ENCODE measurements around the gene RAB22A. TPM values are rescaled to one million over a fixed set of nuclear protein-coding genes. Genes with fewer than 3 reads are reported as not detected.

The RAB22A gene
- total RNA-seq, 1 donor from 2014 or later, result 17.8 TPM

DNA sequence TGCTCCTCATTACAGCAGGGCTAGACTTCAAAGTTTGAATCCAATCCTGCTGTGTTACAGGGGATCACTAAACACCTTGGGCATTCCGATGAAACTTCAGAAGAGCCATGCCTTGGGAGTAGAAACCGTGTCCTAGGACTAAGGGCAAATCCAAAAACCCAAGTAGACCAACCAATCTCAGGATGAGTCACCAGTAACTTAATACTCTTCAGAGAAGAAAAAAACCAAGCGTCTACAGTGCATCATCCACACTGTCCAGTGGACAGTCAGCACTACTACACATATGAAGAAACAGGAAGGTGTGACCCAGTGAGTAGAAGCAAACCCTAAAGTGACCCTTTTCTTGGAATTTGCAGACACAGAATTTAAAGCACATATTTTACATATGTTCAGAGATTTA is 40.1 kb downstream of the RAB22A start:
- no peaks in the 10 kb centered on the region for H3K9me3 ChIP-seq
- no peaks in the 10 kb centered on the region for H3K4me1 ChIP-seq
- no peak for DNase-seq (ENCODE audit: low spot score in 2 of 2)
- no peak overlapping the region for H3K4me3 ChIP-seq
- H3K27ac ChIP-seq, result no peak overlapping the region
- intact Hi-C loops (cut with DNase I), result no loop called here
- no peaks in the 10 kb centered on the region for H3K27me3 ChIP-seq
- peaks cover 24 to 35% of the 10 kb centered on the region in 2 donors for H3K36me3 ChIP-seq
- TF ChIP-seq, protein P1, sequence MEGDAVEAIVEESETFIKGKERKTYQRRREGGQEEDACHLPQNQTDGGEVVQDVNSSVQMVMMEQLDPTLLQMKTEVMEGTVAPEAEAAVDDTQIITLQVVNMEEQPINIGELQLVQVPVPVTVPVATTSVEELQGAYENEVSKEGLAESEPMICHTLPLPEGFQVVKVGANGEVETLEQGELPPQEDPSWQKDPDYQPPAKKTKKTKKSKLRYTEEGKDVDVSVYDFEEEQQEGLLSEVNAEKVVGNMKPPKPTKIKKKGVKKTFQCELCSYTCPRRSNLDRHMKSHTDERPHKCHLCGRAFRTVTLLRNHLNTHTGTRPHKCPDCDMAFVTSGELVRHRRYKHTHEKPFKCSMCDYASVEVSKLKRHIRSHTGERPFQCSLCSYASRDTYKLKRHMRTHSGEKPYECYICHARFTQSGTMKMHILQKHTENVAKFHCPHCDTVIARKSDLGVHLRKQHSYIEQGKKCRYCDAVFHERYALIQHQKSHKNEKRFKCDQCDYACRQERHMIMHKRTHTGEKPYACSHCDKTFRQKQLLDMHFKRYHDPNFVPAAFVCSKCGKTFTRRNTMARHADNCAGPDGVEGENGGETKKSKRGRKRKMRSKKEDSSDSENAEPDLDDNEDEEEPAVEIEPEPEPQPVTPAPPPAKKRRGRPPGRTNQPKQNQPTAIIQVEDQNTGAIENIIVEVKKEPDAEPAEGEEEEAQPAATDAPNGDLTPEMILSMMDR (IDR thresholded peaks at IDR 0.05), result no peak

DNA sequence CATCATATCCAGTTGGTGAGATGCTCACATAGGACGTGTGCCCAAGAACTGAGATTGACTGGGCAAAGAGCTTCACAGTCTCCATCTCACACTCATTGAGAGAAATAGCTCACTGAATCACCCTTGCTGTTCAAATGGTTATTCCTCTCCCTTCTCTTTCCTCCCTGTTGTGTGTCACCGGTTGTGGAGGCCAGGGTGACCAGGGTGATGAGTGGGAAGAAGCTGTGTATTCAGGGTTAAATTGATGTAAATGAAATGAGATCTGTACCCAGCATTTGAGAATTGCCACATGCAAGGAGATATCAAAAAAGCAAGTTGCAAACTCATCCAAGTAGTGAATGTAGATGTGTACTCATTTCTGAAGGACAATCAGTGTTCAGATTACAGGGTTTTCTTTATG is 43.0 kb downstream of the RAB22A start:
- intact Hi-C loops (cut with DNase I), result no loop called here
- no peaks in the 10 kb centered on the region for H3K9me3 ChIP-seq
- no peak overlapping the region for H3K27ac ChIP-seq
- H3K4me3 ChIP-seq, result no peak overlapping the region
- no peaks in the 10 kb centered on the region for H3K4me1 ChIP-seq
- DNase-seq (ENCODE audit: low spot score in 2 of 2), result no peak
- H3K27me3 ChIP-seq, result no peaks in the 10 kb centered on the region
- TF ChIP-seq, protein P1 (IDR thresholded peaks at IDR 0.05), result no peak
- peaks cover 20 to 43% of the 10 kb centered on the region in 2 donors for H3K36me3 ChIP-seq

DNA sequence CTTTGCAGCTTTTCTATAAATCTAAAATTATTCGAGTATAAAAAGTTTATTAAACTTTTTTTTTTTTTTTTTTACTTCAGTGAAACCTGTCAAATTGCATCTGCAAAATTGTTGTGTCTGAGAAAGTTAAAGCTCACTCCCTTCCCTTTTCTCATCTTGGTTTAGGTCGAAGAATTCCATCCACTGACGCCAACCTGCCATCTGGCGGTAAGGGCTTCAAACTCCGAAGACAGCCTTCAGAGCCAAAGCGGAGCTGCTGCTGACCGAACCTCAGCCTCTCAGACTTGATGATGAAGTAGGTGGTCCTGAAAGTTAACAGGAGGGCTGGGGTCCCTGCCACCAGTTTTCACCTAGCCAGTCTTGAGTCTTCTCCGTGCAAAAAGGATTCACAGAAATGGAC is 49.9 kb downstream of the RAB22A start:
- peaks cover 22 to 51% of the 10 kb centered on the region in 2 donors for H3K36me3 ChIP-seq
- H3K9me3 ChIP-seq, result no peaks in the 10 kb centered on the region
- H3K4me3 ChIP-seq, result no peak overlapping the region
- no peak for DNase-seq (ENCODE audit: low spot score in 2 of 2)
- TF ChIP-seq, protein P1 (IDR thresholded peaks at IDR 0.05), result no peak
- intact Hi-C loops (cut with DNase I), result no loop called here
- no peak overlapping the region for H3K27ac ChIP-seq
- H3K27me3 ChIP-seq, result no peaks in the 10 kb centered on the region
- no peaks in the 10 kb centered on the region for H3K4me1 ChIP-seq

DNA sequence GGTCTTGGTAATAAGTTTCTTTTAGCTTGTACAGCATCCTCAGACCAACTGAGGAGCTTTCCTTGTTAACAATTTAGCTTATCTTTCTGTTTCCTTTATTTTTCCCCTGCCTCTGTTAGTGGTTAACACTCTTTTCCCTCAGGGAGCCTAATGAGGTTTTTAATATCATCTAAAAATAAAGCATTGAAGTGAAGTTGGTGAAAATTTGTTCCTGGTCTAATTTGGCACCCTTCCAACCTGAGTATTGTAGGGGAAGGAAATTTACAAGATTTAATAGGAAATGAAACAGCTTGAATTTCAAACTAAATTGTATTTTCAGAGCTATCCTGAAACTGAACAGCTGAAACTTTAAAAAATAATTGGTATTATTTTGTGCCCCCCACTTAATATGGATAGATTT is 51.4 kb downstream of the RAB22A start:
- intact Hi-C loops (cut with DNase I), result no loop called here
- Histone ChIP-seq H3K4me1 (no peaks in the 10 kb centered on the region), H3K36me3 (peaks cover 8 to 37% of the 10 kb centered on the region in 2 donors), H3K27me3 (no peaks in the 10 kb centered on the region), H3K9me3 (no peaks in the 10 kb centered on the region), H3K27ac (no peak overlapping the region), H3K4me3 (no peak overlapping the region)
- DNase-seq (ENCODE audit: low spot score in 2 of 2), result no peak
- TF ChIP-seq, protein P1 (IDR thresholded peaks at IDR 0.05), result no peak

DNA sequence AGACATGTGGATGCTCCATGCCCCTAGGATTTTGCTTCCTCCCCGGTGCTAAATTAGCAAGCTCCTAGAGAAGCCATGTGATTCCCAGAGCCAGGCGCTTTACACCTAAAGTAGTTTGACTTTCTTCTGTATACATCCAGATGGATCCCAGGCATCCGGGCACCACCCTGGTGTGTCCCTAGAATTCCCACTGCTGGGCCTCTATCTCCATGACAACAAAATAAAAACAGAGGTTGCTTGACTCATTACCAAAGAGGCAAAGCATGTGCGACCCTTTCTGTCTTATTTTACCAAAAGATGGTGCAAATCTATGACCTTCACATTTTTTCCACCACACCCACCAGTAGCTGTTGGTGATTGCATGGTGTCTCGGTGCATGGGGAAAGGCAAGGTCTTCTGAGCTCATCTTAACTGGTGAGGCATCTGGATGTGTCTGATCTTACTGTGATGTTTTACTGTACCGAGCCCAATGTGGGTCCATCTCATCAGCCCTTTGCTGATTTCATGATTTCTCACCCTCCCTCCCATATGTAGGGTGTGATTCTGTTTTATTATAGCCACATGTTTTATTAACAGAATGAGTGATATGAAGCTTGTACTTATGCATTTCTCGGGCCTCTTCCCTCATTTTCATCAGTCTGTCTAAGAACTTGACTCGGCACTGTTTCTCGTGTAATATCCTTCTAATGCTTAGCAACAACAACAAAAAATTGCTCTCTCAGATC is 52.1 kb downstream of the RAB22A start:
- no peaks in the 10 kb centered on the region for H3K4me1 ChIP-seq
- no peak for DNase-seq (ENCODE audit: low spot score in 2 of 2)
- no peak overlapping the region for H3K4me3 ChIP-seq
- intact Hi-C loops (cut with DNase I), result no loop called here
- peaks cover 8 to 32% of the 10 kb centered on the region in 2 donors for H3K36me3 ChIP-seq
- H3K27me3 ChIP-seq, result no peaks in the 10 kb centered on the region
- no peaks in the 10 kb centered on the region for H3K9me3 ChIP-seq
- TF ChIP-seq, protein P1 (IDR thresholded peaks at IDR 0.05), result no peak
- no peak overlapping the region for H3K27ac ChIP-seq

DNA sequence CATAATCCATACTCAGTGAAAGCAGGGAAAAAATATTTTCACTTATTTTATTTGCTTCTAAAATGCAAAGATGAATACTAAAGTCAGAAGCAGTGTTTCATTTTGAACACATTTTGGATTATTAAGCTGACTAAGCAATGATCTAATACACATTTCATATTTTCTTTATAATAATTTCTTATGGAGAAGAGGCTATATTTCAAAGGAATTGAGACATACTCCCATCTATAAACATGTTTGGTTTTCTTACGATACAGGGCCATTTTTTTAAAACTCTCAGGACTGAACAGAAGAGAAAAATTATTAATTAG is 52.6 kb downstream of the RAB22A start:
- no peak for DNase-seq (ENCODE audit: low spot score in 2 of 2)
- H3K9me3 ChIP-seq, result no peaks in the 10 kb centered on the region
- no peaks in the 10 kb centered on the region for H3K27me3 ChIP-seq
- no peaks in the 10 kb centered on the region for H3K4me1 ChIP-seq
- TF ChIP-seq, protein P1 (IDR thresholded peaks at IDR 0.05), result no peak
- H3K27ac ChIP-seq, result no peak overlapping the region
- H3K4me3 ChIP-seq, result no peak overlapping the region
- peaks cover 8 to 27% of the 10 kb centered on the region in 2 donors for H3K36me3 ChIP-seq
- intact Hi-C loops (cut with DNase I), result no loop called here

All from ascending aorta (tissue), 2 donors.